ENCODE data around the gene GNB1.

GNB1 gene

GRCh38 chr1:1901641-1902294 is 10.9 kb upstream of the GNB1 start:
- Histone ChIP-seq H3K4me1 (ENCODE audit: insufficient read depth, poor library complexity, severe bottlenecking) (peaks cover 4% of the 10 kb centered on the region), H3K9me3 (ENCODE audit: severe bottlenecking) (no peaks in the 10 kb centered on the region), H3K27me3 (ENCODE audit: insufficient read depth, poor library complexity, severe bottlenecking) (no peaks in the 10 kb centered on the region), H3K27ac (ENCODE audit: poor library complexity, severe bottlenecking) (no peak overlapping the region), H3K36me3 (ENCODE audit: low read depth) (no peaks in the 10 kb centered on the region), H3K4me3 (ENCODE audit: severe bottlenecking) (no peak overlapping the region)
- ATAC-seq (ENCODE audit: low read depth) (no peak), DNase-seq (ENCODE audit: low spot score) (no peak)
- TF ChIP-seq CTCF (IDR thresholded peaks at IDR 0.05; ENCODE audit: poor library complexity, severe bottlenecking): no peak

- DNase-seq (ENCODE audit: low spot score): no peak
- no peaks in the 10 kb centered on the region for H3K36me3 ChIP-seq (ENCODE audit: low read depth)
- H3K4me3 ChIP-seq (ENCODE audit: severe bottlenecking): no peak overlapping the region
- no peak for TF ChIP-seq CTCF (IDR thresholded peaks at IDR 0.05; ENCODE audit: poor library complexity, severe bottlenecking)
- no peak overlapping the region for H3K27ac ChIP-seq (ENCODE audit: poor library complexity, severe bottlenecking)
- H3K27me3 ChIP-seq (ENCODE audit: insufficient read depth, poor library complexity, severe bottlenecking): no peaks in the 10 kb centered on the region
- H3K9me3 ChIP-seq (ENCODE audit: severe bottlenecking): no peaks in the 10 kb centered on the region
- ATAC-seq (ENCODE audit: low read depth): no peak; the same call in 2 of the 3 replicates
- no peaks in the 10 kb centered on the region for H3K4me1 ChIP-seq (ENCODE audit: insufficient read depth, poor library complexity, severe bottlenecking)
Observed at GRCh38 chr1:1900883-1901640, 10.2 kb upstream of the GNB1 start.

- no peaks in the 10 kb centered on the region for H3K27me3 ChIP-seq (ENCODE audit: insufficient read depth, poor library complexity, severe bottlenecking)
- no peak for ATAC-seq (ENCODE audit: low read depth)
- peaks cover under 1% of the 10 kb centered on the region for H3K4me1 ChIP-seq (ENCODE audit: insufficient read depth, poor library complexity, severe bottlenecking)
- no peak for DNase-seq (ENCODE audit: low spot score)
- no peaks in the 10 kb centered on the region for H3K9me3 ChIP-seq (ENCODE audit: severe bottlenecking)
- TF ChIP-seq CTCF (IDR thresholded peaks at IDR 0.05; ENCODE audit: poor library complexity, severe bottlenecking): no peak
- H3K27ac ChIP-seq (ENCODE audit: poor library complexity, severe bottlenecking): no peak overlapping the region
- H3K4me3 ChIP-seq (ENCODE audit: severe bottlenecking): no peak overlapping the region
- H3K36me3 ChIP-seq (ENCODE audit: low read depth): no peaks in the 10 kb centered on the region
Observed at GRCh38 chr1:1899967-1900327, 9.1 kb upstream of the GNB1 start.

GRCh38 chr1:1899266-1899966 is 8.5 kb upstream of the GNB1 start:
- TF ChIP-seq CTCF (IDR thresholded peaks at IDR 0.05; ENCODE audit: poor library complexity, severe bottlenecking): no peak
- no peak overlapping the region for H3K4me3 ChIP-seq (ENCODE audit: severe bottlenecking)
- H3K27ac ChIP-seq (ENCODE audit: poor library complexity, severe bottlenecking): no peak overlapping the region
- H3K27me3 ChIP-seq (ENCODE audit: insufficient read depth, poor library complexity, severe bottlenecking): no peaks in the 10 kb centered on the region
- H3K36me3 ChIP-seq (ENCODE audit: low read depth): no peaks in the 10 kb centered on the region
- ATAC-seq (ENCODE audit: low read depth): no peak
- H3K9me3 ChIP-seq (ENCODE audit: severe bottlenecking): no peaks in the 10 kb centered on the region
- peaks cover 6% of the 10 kb centered on the region for H3K4me1 ChIP-seq (ENCODE audit: insufficient read depth, poor library complexity, severe bottlenecking)
- no peak for DNase-seq (ENCODE audit: low spot score)

All from RWPE2 (cell line).